HepG2 (cell line): ENCODE results near the gene NAV2. TPM values are rescaled to one million over a fixed set of nuclear protein-coding genes. Genes with fewer than 3 reads are reported as not detected.

Experiments used
- BRCA1 ChIP-seq: sonication (generic); formaldehyde crosslinking; IDR thresholded peaks from 2 replicates; pipeline ENCODE4 v1.4.0; 2020; ENCODE audit warnings: missing genetic modification reagents
- CBX2 ChIP-seq, 2 experiments: fragments of 200-600 bp in 1 of 2; sonication (generic); formaldehyde crosslinking in 1 of 2; IDR thresholded peaks; 2 replicates each; pipeline versions ENCODE4 v1.7.0 to v1.8.1; 2018 to 2022; ENCODE audit warnings: low read depth in 2 of 2, low read length in 1 of 2, mild to moderate bottlenecking in 1 of 2, missing genetic modification reagents in 1 of 2
- CCDC6 ChIP-seq: sonication (generic); formaldehyde crosslinking; IDR thresholded peaks from 2 replicates; pipeline ENCODE4 v1.8.1; 2022; ENCODE audit warnings: mild to moderate bottlenecking, missing genetic modification reagents, moderate library complexity
- DZIP1 ChIP-seq: sonication (generic); formaldehyde crosslinking; IDR thresholded peaks from 2 replicates; pipeline ENCODE4 v1.5.0; 2020; ENCODE audit warnings: mild to moderate bottlenecking, missing genetic modification reagents
- FOXP4 ChIP-seq: sonication (generic); formaldehyde crosslinking; IDR thresholded peaks from 2 replicates; pipeline ENCODE4 v1.4.0; 2020; ENCODE audit warnings: missing genetic modification reagents
- HDAC2 ChIP-seq: sonication (generic); formaldehyde crosslinking; IDR thresholded peaks from 2 replicates; pipeline ENCODE4 v1.4.0; 2020; ENCODE audit warnings: missing genetic modification reagents
- KLF6 ChIP-seq: IDR thresholded peaks from 2 replicates; pipeline ENCODE4 v1.8.0; 2016; ENCODE audit warnings: missing biosample characterization, missing genetic modification reagents
- MEF2D ChIP-seq: sonication (generic); formaldehyde crosslinking; IDR thresholded peaks from 2 replicates; pipeline ENCODE4 v1.5.1; 2020; ENCODE audit warnings: mild to moderate bottlenecking, missing genetic modification reagents
- RARG ChIP-seq: sonication (generic); formaldehyde crosslinking; IDR thresholded peaks from 2 replicates; pipeline ENCODE4 v1.4.0; 2020; ENCODE audit warnings: low read depth, mild to moderate bottlenecking, missing genetic modification reagents
- ZBTB25 ChIP-seq: IDR thresholded peaks from 2 replicates; pipeline ENCODE4 v1.6.1; 2018; ENCODE audit warnings: missing genetic modification reagents
- ZMAT5 ChIP-seq: sonication (generic); formaldehyde crosslinking; IDR thresholded peaks from 2 replicates; pipeline ENCODE4 v1.5.0; 2020; ENCODE audit warnings: mild to moderate bottlenecking, low read depth, missing genetic modification reagents, borderline replicate concordance
- ZNF280D ChIP-seq: sonication (generic); formaldehyde crosslinking; IDR thresholded peaks from 2 replicates; pipeline ENCODE4 v1.5.1; 2020; ENCODE audit warnings: mild to moderate bottlenecking, missing genetic modification reagents
- ZNF331 ChIP-seq: sonication (generic); formaldehyde crosslinking; IDR thresholded peaks from 2 replicates; pipeline ENCODE4 v1.4.0; 2020; ENCODE audit warnings: missing genetic modification reagents
- ZNF572 ChIP-seq: sonication (generic); formaldehyde crosslinking; IDR thresholded peaks from 2 replicates; pipeline ENCODE4 v1.5.1; 2020; ENCODE audit warnings: mild to moderate bottlenecking, missing genetic modification reagents
- ZNF577 ChIP-seq: sonication (generic); formaldehyde crosslinking; IDR thresholded peaks from 2 replicates; pipeline ENCODE4 v1.4.0; 2020; ENCODE audit warnings: mild to moderate bottlenecking, low read depth, missing genetic modification reagents, borderline replicate concordance
- ZNF652 ChIP-seq: IDR thresholded peaks from 2 replicates; pipeline ENCODE4 v1.6.1; 2016; ENCODE audit warnings: low read depth, borderline replicate concordance
- ZSCAN31 ChIP-seq: sonication (generic); formaldehyde crosslinking; IDR thresholded peaks from 2 replicates; pipeline ENCODE4 v1.5.0; 2020; ENCODE audit warnings: low read depth, mild to moderate bottlenecking, missing genetic modification reagents
- ZXDC ChIP-seq: sonication (generic); formaldehyde crosslinking; IDR thresholded peaks from 2 replicates; pipeline ENCODE4 v1.5.0; 2020; ENCODE audit warnings: mild to moderate bottlenecking, missing genetic modification reagents
- polyA plus RNA-seq, 8 experiments: library from polyadenylated mRNA; depleted of rRNA in 3 of 8; stranded (reverse) in 7 of 8; unstranded in 1 of 8; fragments of >200 nt; fragmentation: Illumina TruSeq in 4 of 8; extraction: Trizol in 4 of 8; gene quantifications; 2 replicates each; pipeline versions ENCODE4 v1.2.1 to v1.2.3, GENCODE V29; 2011 to 2016; ENCODE audit warnings: low read depth in 4 of 8, missing spikeins in 1 of 8, mixed read lengths in 1 of 8; ENCODE audit not compliant: insufficient read depth in 1 of 8
- total RNA-seq, 5 experiments: library from RNA; depleted of rRNA; stranded (reverse); fragments of >200 nt; fragmentation: Illumina TruSeq; extraction: Trizol; gene quantifications; 2 replicates each; pipeline ENCODE4 v1.2.3, GENCODE V29; 2016; ENCODE audit warnings: low read depth in 1 of 5

The NAV2 gene
- total and polyA plus RNA-seq, 2 of the 13 experiments (the other 11 are each of a cell fraction or from before 2014, with no cell fraction given) = 9.3 to 34.6 TPM

GRCh38 chr11:19953909-19954308 is 241.3 kb downstream of the NAV2 start (continued):
- no peak for TF ChIP-seq ZNF577
- no peak for TF ChIP-seq CCDC6
- no peak for TF ChIP-seq BRCA1 (CRISPR knock-in tag)
- TF ChIP-seq MEF2D (CRISPR knock-in tag) = 0 out of 2 replicates have a peak, but pooled peaks have one; percentile 44
- peak; percentile 74; the same call in 1 of the 2 replicates for TF ChIP-seq ZNF331
- TF ChIP-seq ZNF572 = no peak
- no peak for TF ChIP-seq CBX2 (IDR thresholded peaks at IDR 0.05; ENCODE audit: low read depth, low read length)
- TF ChIP-seq CBX2 (CRISPR knock-in tag; IDR thresholded peaks at IDR 0.05; ENCODE audit: low read depth) = no peak
- no peak for TF ChIP-seq ZNF280D (CRISPR knock-in tag)
- TF ChIP-seq ZSCAN31 (CRISPR knock-in tag) = no peak
- no peak for TF ChIP-seq KLF6 (CRISPR knock-in tag)
- TF ChIP-seq ZBTB25 = no peak
- no peak for TF ChIP-seq RARG (CRISPR knock-in tag)
- no peak for TF ChIP-seq DZIP1 (CRISPR knock-in tag)
- TF ChIP-seq ZMAT5 = no peak
- TF ChIP-seq HDAC2 (CRISPR knock-in tag) = peak; percentile 72; the same call in 1 of the 2 replicates
- peak; percentile 80 for TF ChIP-seq FOXP4 (CRISPR knock-in tag)
- TF ChIP-seq ZXDC (CRISPR knock-in tag) = no peak
- TF ChIP-seq ZNF652 (CRISPR knock-in tag) = no peak
